HCT116 (cell line): Measurements from ENCODE around the gene TJP3.

Experiments used
- ATF3 ChIP-seq: IDR thresholded peaks from 2 replicates; pipeline ENCODE4 v1.6.1; 2012
- CBX3 ChIP-seq: IDR thresholded peaks from 2 replicates; pipeline ENCODE4 v1.6.1; 2012; ENCODE audit warnings: low read depth
- CTCF ChIP-seq, 3 experiments: fragments of 200-600 bp in 1 of 3; sonication (generic) in 1 of 3; IDR thresholded peaks in 2 of 3; conservative IDR thresholded peaks in 1 of 3; 2 replicates each; pipeline ENCODE4 v1.5.1; 2012 to 2017; ENCODE audit warnings: low read depth in 2 of 3, low read length in 2 of 3, antibody characterized with exemption in 1 of 3, borderline replicate concordance in 1 of 3, control low read depth in 1 of 3, mild to moderate bottlenecking in 1 of 3, mixed read lengths in 1 of 3, mixed run types in 1 of 3, moderate library complexity in 1 of 3; ENCODE audit not compliant: insufficient read depth in 1 of 3
- FOSL1 ChIP-seq: IDR thresholded peaks from 2 replicates; pipeline ENCODE4 v1.6.1; 2012; ENCODE audit warnings: low read depth
- JUND ChIP-seq: IDR thresholded peaks from 2 replicates; pipeline ENCODE4 v1.6.1; 2012
- MAX ChIP-seq: IDR thresholded peaks from 2 replicates; pipeline ENCODE4 v1.6.1; 2012
- POLR2A ChIP-seq: IDR thresholded peaks from 2 replicates; pipeline ENCODE4 v1.7.0; 2011; ENCODE audit warnings: borderline replicate concordance; ENCODE audit not compliant: insufficient read depth, insufficient read length; ENCODE audit errors: extremely low read depth
- RAD21 ChIP-seq: IDR thresholded peaks from 2 replicates; pipeline ENCODE4 v1.6.1; 2012; ENCODE audit warnings: low read depth, mild to moderate bottlenecking
- REST ChIP-seq: IDR thresholded peaks from 2 replicates; pipeline ENCODE4 v1.6.1; 2012; ENCODE audit warnings: low read depth
- SIN3A ChIP-seq: IDR thresholded peaks from 2 replicates; pipeline ENCODE4 v1.6.1; 2012; ENCODE audit warnings: low read depth
- SP1 ChIP-seq: IDR thresholded peaks from 2 replicates; pipeline ENCODE4 v1.6.1; 2012; ENCODE audit warnings: low read depth
- YY1 ChIP-seq: IDR thresholded peaks from 2 replicates; pipeline ENCODE4 v1.6.1; 2011; ENCODE audit warnings: low read length, low read depth, moderate library complexity, mild to moderate bottlenecking; ENCODE audit not compliant: insufficient replicate concordance; ENCODE audit errors: extremely low read depth

DNA sequence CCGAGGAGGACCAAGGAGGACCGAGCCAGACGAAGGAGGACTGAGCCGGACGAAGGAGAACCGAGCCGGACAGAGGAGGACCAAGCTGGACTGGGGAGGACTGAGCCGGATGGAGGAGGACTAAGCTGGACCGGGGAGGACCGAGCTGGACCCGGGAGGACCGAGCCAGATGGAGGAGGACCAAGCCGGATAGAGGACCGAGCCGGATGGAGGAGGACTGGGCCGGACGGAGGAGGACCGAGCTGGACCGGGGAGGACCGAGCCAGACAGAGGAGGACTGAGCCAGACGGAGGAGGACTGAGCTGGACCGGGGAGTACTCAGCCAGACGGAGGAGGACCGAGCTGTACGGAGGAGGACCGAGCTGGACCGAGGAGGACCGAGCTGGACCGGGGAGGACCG, 11.1 kb upstream of the TJP3 start:
- TF ChIP-seq ATF3 (no peak), SIN3A (no peak), POLR2A (no peak), CTCF (IDR thresholded peaks at IDR 0.05 in 2 of 3, conservative IDR thresholded peaks at IDR 0.05 in 1 of 3; ENCODE audit: borderline replicate concordance in 1 of 3, insufficient read depth in 1 of 3, low read depth in 2 of 3, low read length in 2 of 3) (no peak), FOSL1 (no peak), JUND (no peak), RAD21 (no peak), MAX (no peak), CBX3 (no peak), REST (no peak), YY1 (no peak), SP1 (no peak)
